GM19351 (cell line): Measurements from ENCODE around the gene CXXC5.

ENCODE experiments used
- ATAC-seq: cut with Tn5 transposase; IDR thresholded peaks from one replicate; pipeline ENCODE4 v1.9.1; 2021; ENCODE audit warnings: mild to moderate bottlenecking, moderate library complexity; ENCODE audit not compliant: unreplicated experiment

Gene CXXC5

DNA sequence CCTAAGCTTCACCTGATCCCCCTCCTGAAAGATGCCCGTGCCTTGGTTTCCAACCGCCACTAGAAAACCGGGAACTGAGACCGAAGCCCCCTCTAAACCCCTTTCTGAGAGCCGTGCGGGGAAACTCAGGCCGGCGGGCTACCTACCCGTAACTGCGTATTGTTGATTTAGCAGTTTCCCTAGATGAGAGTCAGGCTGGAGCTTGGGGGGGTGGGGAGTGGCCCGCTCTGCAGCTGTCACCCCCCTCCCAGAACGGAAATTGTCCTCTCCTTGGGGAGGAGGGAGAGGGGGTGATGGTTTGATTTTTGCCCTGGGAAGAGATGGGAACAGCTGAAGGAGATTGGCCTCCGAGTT lies 2.5 kb downstream of the CXXC5 start:
- no peak for ATAC-seq

- no peak for ATAC-seq
Observed at GRCh38 chr5:139651043-139651834, 3.1 kb downstream of the CXXC5 start.

DNA sequence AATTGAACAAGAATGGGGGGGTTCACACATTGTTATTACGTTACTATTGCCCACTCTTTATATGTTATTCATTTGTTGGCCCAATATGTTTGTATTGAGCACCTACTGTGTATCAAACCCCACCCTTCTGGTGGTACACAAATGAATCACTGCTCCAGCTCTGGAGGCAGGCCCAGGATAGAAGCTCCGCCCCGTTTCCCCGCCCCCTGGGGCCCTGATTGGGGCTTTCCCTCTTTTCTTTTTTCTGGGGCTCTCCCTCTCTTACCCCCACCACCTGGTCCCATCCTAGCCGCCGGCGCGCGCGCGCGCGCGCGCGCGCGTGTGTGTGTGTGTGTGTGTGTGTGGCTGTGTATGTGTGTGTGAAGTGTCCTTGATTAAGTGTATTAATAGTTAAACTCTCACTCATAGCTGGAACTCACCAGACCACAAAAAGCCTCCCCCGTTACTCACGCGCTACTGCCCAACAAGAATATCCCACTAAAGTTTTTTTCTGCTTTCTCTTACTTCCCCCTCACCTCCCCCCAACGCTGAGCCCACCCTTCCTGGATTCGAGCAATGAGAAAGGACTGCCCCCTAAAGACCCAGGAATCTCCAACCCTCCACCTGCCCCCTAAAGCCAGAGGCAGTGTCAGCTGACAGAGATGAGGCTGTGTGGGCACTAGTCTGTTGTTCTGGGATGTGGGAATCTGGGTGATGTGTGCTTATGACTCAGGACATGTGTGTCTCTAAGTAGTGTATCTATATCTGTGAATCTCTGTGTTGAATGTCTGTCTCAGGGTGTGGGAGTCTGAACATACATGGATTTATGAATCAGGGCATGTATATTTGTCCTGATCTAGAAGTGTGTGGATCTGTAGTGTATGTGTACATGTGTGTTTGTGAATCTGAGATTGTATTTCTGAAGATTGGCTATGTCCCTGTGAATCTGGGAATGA lies 4.0 kb downstream of the CXXC5 start:
- ATAC-seq: peak; percentile 34

- peak; percentile 30 for ATAC-seq
Observed at GRCh38 chr5:139652788-139653241, 4.7 kb downstream of the CXXC5 start.

DNA sequence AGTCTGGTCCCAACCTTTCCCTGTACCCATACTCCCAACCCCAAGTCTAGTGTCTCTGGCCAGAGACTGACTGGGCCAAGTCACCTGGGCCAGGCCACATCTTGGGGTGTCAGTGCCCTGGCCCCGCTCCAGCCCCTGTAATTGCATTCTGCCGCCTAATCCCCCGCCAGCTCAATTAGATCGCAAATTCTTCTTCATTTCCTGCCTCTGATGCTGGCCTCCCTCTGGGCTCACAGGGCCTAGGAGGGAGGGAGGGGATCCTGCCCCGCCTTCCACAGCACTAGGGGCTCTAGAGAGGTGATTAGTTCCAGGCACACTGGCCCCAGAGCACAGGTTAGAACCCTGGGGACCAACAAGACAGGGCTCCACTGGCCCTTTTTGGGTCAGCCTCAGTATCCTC lies 5.5 kb downstream of the CXXC5 start:
- ATAC-seq: no peak

DNA sequence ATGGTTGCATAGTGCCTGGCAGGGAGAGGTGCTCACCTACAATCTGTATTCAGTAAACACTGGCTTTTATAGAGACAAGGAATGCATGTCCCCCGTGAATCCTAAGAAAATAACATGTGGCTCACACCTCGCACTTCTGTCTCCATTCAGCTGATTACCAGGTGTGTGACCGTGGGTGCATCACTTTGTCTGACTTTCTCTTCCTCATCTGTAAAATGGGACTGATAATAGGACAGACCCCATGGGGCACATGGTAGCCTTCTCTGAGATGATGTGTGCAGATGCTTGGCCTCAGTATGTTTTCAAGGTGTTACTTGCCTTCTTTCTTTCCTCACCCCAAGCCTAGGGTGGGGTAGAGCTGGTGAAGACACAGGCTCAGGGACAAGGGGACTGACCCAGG lies 6.3 kb downstream of the CXXC5 start:
- no peak for ATAC-seq

DNA sequence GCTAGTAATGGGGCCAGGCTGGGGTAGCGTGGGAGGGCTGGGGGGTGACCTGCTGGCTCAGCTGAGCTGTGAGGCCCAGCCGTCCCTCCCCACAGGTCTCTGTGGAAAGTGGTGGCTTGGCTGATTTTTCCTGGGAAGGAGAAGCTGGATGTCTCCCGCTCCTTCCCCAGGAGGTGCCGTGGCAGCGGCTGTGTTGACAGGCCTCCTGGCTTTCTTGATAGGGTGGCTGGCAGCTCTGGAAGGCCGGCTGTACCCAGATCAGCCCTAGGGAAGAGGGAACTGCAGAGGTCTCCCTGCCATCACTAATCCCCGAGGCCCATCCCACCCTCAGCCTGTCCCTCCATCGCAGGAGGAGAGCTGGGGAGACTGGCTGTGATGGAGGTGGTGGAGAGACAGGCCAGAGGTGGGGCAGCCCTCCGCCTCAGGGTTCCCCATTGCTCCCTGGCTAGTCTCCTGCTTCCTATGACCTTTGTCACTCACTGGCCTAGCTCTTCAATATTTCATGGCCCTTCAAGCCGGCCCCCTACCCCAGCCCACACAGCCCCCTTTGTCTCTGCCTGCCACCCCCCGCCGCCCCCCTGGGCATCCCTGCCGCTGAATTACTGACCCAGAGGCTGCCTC lies 6.8 kb downstream of the CXXC5 start:
- no peak for ATAC-seq

DNA sequence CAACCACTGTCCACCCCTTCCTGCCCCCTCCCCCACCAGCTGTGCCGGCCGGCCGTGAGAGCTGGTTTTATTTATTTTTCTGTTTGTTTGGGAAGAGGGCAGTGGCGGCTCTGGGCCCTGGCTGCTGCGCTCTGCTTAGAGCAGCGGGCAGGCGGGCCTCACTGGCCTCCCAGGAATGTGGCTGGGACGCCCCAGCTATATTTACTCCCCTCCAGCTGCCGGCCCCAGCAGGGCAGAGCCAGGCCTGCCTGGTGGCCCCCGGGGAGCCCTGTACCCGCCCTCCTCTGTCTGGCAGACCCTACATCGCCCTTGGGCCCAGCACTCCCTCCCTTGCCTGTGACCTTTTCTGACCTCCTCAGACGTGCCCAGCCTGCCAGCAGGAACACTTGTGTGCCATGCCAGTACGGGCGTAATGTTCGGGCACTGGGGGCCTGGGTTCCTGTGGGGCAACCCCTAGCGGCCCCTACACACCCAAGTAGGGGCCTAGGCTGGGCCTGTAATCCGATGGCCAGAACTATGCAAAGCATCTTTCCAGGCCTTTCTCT lies 7.7 kb downstream of the CXXC5 start:
- ATAC-seq: no peak

- no peak for ATAC-seq
Observed at GRCh38 chr5:139657363-139658321, 9.5 kb downstream of the CXXC5 start.

- ATAC-seq: no peak
Observed at GRCh38 chr5:139658501-139658927, 10.4 kb downstream of the CXXC5 start.

DNA sequence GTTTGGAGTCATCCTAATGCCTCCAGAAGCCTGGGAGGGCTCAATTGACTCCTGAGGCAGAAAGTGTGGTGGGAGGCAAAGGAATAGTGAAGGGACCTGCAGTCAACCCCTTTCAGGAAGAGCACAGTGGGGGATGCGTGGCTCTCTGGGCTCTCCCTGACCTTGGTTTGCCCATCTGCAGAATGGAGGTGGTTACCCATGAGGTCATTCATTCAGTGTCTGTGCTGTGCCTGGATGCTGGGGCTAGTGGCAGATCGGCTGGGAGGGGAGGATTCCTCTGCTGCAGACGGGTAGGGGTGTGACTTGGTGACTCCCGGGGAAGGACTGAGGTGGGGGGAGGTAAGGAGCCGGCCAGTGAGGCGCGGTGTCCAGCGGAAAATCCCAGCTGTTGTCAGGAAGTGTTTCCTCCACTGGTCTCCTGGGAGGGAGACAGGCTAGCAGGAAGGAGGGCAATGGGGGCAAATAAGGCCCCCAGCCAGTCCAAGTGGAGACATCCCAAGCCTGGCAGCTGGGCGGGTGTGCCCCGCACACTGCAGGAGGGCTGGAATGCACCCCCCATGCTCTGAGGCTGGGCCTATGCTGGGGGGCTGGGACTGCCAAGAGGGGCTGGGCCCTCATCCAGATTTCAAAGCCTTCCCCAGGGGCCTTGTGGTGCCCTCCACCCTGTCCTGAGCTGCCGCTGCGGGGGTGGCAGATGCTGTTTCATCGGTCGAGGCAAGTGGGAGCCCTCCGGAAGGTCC lies 10.9 kb downstream of the CXXC5 start:
- no peak for ATAC-seq

DNA sequence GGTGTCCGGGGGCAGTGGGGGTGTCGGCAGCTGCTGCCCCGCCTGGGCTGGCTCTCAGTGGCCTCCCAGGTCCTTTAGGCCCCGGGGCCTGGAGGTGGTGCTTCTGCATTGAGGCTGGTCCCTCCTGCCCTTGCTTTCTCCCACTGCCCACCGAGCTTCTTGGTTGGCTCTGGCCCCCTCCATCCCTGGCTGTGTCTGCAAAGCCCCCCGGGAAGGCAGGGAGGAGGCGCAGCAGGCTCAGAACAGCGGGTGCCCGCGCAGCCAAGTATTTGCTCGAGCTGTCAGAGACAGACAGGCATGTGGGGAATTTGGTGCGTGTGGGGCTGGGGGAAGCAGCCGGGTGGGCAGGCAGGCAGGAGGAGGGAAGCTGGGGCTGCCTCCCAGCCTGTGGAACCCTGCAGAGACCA lies 11.5 kb downstream of the CXXC5 start:
- no peak for ATAC-seq

DNA sequence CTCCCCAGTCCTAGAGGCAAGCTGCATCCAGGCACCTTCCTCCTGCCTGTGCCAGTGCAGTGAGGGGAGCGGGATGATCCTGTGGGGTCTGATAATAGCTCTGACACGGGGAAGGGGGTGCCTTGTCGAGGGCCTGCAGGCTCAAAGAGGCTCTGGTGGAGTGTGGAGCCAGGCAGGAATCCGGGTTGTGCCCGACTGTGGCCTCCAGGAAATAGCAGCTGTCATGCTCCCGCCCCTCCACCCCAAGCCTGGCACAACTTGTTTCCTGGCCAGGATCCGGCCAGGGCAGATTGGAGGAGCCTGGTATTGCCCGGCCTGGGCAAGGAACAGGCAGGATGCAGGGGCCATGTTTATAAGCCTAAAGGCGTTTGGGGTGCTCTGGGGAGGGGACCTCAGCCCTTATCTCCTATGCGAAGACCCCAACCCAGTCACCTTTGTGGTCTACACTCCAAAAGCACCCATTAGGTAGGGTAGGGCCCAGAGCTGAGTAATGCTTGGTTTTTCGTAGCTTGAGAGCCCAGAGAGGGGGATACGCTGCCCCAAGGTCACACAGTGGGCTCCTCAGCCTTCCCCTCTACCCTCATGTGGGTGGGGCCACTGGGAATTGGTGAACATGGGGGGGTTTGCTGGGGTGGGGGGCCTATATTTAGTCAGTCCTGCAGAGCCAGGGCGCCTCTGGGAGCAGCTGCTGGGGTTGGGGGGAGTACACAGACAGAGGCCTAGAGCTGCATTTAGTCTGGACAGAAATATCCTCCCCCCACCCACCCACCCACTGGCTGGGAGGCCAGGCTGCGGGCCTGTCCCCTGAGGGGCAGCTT lies 12.2 kb downstream of the CXXC5 start:
- no peak for ATAC-seq

DNA sequence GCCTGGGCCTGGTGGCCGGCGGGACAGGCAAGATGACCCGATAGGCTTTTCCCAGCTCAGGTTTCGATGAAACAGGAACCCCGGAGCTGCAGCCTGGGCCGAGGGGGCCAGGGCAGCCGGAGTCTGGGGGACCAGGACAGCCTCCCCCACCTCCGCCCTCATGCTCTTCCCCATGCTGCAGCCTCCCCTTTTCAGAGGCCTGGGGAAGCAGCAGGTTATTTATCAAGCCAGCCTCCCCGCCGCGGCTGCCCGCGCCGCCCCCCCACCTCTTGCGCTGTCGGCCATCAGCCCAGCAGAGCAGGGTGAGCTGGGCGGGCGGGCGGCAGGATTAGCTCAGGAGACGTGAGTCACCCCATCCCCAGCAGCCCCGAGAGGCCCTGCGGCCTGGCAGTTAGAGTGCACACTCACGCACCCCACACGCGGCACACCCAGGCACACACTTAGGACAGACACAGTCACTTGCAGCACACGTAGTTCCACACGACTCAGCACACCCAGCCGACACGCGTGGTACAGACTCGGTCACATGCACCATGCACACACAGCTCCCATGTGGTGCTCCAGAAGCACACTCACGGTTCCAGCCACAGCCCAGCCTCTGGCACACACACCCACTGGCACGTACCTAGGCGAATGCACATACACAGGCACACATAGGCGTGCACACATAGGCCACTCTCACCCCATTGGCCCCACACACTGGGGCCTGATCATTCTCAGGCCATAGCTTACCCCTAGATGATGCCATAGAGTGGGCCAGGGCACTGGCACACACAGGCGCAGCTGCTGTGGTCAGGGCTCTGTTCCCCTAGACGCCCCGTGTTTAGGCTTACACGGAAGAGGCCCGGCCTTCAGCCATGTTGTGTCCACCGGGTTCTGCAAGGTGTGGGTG lies 13.0 kb downstream of the CXXC5 start:
- peak; percentile 21 for ATAC-seq

GRCh38 chr5:139662617-139663016 lies 14.5 kb downstream of the CXXC5 start:
- no peak for ATAC-seq

GRCh38 chr5:139663207-139664085 lies 15.3 kb downstream of the CXXC5 start:
- ATAC-seq: no peak
